ENCODE data around the gene BET1. TPM values are rescaled to one million over a fixed set of nuclear protein-coding genes. Genes with fewer than 3 reads are reported as not detected.

BET1 gene
- total RNA-seq, 2 donors from 2014 or later: 17.0 to 19.2 TPM

DNA sequence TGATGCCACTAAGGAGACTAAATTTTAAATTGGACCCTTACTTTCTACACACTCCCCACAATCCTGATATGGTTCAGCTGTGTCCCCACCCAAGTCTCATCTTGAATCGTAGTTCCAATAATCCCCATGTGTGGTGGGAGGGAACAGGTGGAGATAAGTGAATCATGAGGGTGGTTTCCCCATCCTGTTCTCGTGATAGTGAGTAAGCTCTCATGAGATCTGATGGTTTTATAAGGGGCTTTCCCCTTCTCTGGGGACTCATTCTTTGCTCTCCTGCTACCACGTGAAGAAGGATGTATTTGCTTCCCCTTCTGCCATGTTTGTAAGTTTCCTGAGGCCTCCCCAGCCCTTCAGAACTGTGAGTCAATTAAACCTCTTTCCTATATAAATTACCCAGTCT is 18.4 kb upstream of the BET1 start:
- intact Hi-C loops (cut with DNase I): no loop called here
- no peak for DNase-seq (ENCODE audit: low spot score)

DNA sequence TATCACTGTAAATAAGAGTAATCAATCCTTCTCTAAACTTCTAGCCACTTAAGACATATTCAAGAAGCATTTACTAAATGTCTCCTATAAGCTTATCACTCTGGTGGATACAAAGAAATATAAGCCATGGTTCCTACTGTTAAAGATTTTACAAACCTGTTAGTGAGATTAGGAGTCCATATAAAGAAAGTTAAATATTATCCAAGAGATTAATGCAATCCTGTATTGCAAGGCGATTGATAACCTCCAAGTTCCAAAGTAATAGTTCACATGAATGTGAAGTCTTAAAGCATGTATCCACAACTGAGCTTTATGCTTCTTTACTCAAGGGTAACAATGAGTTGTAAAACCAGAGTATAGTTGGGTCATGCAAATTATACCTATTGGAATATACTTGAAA is 12.6 kb upstream of the BET1 start:
- intact Hi-C loops (cut with DNase I): no loop called here
- DNase-seq (ENCODE audit: low spot score): no peak

DNA sequence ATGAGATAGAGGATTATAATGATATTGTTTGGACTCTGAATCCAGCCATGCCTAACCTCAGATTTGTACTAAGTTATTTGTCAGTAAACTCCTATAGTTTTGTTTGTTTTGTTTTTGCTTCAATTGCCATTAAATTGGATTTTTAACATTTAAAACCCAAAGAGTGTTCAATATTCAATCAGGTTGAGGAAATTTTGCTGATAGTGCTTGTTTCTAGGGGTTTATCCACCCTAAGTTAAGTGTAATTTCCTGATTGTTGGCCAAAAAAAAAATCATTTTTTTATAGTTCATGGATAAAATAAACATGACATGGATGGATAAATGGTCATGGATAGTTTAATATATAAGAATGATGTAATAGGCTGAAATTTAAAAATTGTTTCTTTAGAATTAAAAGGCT is 11.4 kb upstream of the BET1 start:
- no peak for DNase-seq (ENCODE audit: low spot score)
- intact Hi-C loops (cut with DNase I): no loop called here

DNA sequence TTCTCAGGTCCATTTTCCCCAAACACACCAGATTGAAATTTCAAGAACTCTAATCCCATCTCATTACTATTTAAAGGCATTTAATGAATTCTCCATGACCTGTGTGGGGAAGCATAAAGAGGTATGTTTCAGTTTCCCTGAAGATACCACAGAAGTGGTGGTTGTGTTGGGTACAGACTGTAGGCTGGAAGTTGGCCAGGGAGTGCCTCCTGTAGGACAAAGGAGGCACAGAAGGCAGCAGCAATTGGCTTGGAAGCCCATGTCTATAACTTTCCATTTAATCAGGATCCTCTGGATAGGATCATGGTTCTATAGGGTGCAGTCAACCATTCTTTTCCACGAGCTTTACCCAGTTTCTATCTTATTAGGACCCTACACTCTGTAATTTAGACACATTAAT is 8.6 kb upstream of the BET1 start:
- intact Hi-C loops (cut with DNase I): no loop called here
- no peak for DNase-seq (ENCODE audit: low spot score)

DNA sequence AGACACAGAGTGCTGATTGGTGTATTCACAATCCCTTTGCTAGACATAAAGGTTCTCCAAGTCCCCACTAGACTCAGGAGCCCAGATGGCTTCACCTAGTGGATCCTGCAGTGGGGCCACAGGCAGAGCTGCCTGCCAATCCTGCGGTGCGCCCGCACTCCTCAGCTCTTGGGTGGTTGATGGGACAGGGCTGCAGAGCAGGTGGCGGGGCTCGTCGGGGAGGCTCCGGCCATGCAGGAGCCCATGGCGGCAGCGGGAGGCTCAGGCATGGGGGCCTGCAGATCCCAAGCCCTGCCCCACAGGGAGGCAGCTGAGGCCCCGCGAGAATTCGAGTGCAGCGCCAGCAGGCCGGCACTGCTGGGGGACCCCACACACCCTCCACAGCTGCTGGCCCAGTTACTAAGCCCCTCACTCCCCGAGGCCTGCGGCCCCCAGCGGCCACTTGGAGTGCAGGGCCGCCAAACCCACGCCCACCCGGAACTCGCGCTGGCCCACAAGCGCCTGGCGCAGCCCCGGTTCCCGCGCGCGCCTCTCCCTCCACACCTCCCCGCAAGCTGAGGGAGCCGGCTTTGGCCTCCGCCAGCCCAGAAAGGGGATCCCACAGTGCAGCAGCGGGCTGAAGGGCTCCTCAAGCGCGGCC is 7.7 kb upstream of the BET1 start:
- peak; percentile 68 for DNase-seq (ENCODE audit: low spot score)
- intact Hi-C loops (cut with DNase I): no loop called here

DNA sequence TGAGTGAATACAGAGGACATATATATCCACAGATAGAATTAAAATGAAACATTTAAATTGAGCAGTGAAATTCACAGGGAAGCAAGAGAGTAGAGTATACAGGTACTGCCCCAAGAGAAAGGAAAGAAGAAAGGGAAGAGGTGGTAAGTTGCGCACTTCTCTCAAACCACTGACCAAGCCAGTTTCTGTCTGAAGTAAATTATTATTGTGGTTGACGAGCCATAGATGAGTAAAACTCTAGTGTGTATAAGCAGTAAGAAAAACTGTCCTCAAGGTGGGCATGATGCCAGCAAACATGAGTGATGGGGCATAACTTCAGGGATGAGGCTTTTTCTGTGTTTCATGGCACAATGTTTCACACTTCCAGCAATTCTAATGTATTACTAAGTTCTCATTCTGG is 4.4 kb upstream of the BET1 start:
- DNase-seq (ENCODE audit: low spot score): no peak
- intact Hi-C loops (cut with DNase I): loop anchor here in 1 of 2 donors (10.0 kb wide), 1 partner anchor 84 kb away; the partner anchor contains the start of gene GNG11

DNA sequence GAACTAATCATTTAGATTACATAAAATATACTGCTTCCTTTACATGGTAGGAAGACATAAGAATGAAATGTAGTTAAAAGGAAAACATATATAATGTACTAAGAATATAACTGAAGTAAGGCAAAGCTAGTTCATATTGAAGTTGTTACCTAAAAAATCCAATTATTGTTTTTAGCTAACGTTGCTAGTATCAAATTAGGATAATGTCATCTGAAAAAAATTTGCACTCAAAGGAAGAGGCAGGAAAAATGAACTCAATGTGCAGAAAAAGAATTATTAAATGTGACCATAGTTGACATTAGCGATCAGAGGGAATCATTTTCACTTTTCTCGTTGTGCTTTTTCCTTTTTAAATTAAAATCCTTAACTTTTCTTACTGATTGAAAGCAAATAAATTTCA is 1.6 kb upstream of the BET1 start:
- intact Hi-C loops (cut with DNase I): loop anchor here in 1 of 2 donors (10.0 kb wide), 1 partner anchor 81 kb away; the partner anchor contains the start of gene GNG11
- no peak for DNase-seq (ENCODE audit: low spot score)

DNA sequence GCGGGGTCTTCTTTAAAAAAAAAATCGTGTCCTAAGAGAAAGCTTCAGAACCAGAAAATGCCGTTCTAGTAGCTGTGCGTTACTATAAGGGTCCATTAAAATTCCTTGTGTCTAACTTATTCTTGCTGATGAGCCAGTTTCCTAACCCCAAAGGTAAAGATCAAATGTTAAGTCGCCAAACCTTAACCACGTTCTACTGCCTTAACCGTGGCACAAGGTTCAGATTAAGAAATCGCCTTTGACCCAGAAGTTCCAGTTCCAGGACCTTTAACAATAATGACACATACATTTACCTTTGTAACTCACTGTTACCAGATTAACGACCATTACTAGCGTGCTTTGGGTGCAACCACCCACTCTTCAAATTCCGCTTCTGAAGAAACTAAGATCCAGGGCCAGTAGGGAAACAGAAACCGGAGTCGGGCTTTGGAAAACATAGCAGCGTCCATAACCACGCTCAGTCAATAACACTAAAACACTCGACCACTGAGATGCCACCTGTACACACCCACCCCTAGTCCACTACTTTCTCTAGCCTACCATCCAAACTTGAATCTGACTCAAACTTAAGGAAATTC is 620 bp downstream of the BET1 start:
- DNase-seq (ENCODE audit: low spot score): no peak
- intact Hi-C loops (cut with DNase I): loop anchor here in 1 of 2 donors (10.0 kb wide), 1 partner anchor 79 kb away; the partner anchor contains the start of gene GNG11

DNA sequence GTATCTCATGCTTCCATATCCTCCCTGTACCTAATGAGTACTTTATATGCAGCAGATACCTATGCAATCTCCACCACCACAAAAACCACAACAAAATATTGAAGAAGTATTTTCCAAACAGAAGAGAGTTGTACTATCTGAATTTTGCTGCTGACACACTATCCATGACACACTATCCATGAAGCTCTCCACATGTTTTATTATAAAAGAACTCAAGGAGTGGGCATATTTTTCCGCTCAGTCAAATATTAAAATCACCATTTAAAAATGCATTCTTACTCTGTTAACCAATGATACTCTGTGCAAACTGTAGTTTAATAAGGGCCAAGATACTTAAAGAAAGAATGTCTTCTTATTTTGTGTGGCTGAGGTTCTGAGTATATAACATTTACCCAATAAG is 2.8 kb downstream of the BET1 start:
- intact Hi-C loops (cut with DNase I): loop anchor here in 1 of 2 donors (10.0 kb wide), 1 partner anchor 77 kb away; the partner anchor contains the start of gene GNG11

DNA sequence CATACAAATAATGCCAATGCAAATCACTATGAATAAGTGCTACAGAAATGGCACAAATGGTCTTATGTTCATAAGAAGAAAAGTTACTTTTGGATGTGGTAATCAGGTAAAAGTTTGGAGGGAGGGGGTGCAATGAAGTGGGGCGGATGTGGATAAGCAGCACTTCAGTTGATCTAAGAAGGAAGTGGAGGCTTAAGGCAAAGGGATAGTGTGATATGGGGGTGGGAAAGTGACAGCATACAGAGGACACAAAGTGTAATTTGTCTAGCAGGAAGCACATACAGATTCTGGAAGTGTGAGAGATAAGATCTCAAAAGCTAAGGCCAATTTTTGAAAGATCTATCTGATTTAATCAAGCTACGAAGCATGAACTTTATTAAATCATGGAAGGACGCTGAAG is 6.3 kb downstream of the BET1 start:
- no peak for DNase-seq (ENCODE audit: low spot score)
- intact Hi-C loops (cut with DNase I): no loop called here

More for the DNA sequence above, 2.8 kb downstream of the BET1 start:
- DNase-seq (ENCODE audit: low spot score): no peak

DNA sequence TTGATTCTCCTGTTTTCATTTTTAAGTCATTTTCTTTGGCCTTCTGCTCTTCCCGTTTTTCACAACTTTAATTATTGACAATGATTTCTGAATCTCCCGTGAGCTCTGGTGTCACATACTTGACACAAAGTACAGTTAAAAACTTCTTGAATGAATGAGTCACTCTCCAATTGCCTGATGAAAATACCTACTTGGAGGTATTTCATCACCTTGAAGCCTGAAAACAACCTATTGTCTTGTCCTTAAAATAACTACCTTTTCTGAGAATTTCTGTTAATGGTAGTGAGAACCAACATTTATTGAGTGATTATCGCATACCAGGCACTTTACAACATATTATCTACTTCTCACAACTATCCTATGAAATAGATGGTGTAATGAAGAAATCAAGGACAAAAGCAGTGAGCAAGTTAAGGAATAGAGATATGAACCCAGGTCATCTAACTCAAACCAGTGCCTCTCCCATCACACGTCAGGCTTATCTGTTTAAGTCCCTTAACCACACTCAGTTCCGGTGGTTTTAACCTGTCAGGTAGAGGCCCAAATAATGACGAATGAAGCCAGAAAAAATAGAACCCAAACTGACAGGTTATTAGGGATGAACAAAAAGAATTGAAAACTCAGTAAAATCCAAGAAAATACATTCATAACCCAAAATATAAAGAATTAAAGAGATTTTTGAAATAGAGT is 11.6 kb downstream of the BET1 start:
- intact Hi-C loops (cut with DNase I): no loop called here
- DNase-seq (ENCODE audit: low spot score): no peak

DNA sequence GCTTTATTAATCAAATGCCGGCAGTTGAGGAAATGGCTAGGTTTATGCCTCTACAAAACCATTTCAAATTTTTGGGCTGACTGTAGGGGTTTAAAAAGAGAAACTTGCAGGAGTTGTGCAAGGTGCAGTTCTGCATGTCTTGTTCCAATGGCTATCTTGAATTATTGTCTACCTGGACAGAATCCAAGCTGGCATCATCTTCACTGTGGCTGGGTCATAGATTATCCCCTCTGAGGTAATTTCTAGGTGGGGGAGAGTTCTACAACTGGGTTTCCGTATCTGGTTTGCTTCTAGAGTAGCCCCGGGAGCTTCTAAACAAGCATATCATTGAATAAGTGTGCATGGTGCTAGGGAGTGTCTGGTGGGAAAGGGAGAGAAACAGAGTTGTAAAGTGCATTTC is 16.9 kb downstream of the BET1 start:
- no peak for DNase-seq (ENCODE audit: low spot score)
- intact Hi-C loops (cut with DNase I): no loop called here

DNA sequence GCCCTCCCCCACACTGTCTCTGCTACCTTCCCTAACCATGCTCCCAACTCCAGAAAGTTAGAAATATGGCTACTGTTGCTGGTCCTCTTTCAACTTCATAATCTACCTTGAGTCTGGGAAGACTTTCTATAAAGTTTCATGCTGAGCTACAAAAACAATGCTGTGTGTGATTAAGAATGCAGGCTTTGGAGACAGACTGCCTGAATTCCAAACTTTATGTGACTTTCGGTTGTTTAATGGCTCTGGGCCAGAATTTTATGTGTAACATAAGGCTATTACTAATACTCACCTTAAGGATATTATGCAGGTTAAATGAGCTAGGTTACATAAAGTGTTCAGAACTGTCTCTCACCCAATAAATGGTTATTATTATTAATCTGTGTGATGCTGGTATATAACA is 19.1 kb downstream of the BET1 start:
- DNase-seq (ENCODE audit: low spot score): no peak
- intact Hi-C loops (cut with DNase I): no loop called here

DNA sequence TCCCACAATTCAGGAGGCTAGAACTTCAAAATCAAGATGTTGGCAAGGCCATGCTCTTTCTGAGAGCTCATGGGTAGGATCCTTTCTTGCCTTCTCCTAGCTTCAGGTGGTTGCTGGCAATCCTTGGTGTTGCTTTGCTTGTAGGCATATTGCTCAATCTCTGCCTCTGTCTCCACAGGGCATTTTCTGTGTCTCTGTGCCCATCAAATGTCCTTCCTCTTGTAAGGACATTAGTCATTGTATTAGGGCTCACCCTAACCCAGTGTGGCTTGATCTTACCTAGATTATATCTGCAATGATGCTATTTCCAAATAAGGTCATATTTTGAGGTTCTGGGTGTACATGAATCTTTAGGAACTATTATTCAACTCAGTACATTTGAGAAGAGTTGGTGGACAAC is 20.1 kb downstream of the BET1 start:
- no peak for DNase-seq (ENCODE audit: low spot score)
- intact Hi-C loops (cut with DNase I): no loop called here

DNA sequence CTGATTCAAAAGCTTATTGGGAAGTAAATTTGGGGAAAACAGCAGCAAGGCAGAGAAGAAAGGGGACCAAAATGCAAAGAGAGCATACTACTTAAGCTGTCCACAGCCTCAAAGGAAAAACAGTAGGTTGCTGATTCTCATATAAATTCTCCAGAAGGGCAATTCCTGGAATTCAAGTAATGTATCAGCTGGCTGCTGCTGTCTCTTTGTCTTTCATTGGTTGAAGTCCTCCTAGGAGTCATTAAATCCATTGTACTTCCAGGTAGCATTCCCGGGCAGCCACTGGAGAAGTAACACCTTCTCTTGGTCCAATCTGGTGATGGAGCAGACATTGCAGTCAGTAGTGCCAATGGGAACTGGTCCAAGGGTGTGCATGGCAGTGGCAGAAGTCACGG is 22.7 kb downstream of the BET1 start:
- intact Hi-C loops (cut with DNase I): no loop called here
- DNase-seq (ENCODE audit: low spot score): no peak

DNA sequence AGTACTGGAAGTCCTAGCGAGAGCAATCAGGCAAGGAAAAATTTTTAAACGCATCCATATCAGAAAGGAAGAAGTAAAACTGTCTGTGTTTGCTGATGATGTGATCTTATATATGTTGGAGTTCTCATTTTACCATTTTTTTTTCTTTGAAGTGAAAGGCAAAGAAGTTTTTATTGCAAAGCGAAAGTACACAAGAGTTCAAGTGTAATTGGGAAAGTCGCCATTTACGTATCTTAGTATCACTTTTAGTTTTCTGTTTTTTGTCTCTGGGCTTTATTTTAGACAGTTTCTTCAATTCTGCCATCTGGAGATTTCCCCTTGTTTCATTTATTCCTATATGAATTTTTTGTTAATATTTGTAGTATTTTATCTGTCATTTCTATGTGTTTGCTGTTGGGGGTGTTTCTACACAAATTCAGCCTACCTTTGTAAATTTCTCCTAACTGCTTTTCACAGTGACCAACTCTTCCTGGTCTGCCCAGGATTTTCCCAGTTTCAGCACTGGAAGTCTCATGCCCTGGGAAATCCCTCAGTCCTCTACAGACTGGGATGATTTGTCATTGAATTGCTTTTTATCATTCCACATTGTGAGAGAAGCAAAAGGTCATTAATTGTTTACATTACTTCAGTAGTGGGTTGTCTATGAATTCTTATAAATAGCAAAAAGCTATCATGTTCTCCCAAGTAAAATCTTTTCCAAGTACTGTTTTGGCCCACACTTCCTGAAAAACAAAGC is 23.2 kb downstream of the BET1 start:
- DNase-seq (ENCODE audit: low spot score): no peak
- intact Hi-C loops (cut with DNase I): no loop called here

DNA sequence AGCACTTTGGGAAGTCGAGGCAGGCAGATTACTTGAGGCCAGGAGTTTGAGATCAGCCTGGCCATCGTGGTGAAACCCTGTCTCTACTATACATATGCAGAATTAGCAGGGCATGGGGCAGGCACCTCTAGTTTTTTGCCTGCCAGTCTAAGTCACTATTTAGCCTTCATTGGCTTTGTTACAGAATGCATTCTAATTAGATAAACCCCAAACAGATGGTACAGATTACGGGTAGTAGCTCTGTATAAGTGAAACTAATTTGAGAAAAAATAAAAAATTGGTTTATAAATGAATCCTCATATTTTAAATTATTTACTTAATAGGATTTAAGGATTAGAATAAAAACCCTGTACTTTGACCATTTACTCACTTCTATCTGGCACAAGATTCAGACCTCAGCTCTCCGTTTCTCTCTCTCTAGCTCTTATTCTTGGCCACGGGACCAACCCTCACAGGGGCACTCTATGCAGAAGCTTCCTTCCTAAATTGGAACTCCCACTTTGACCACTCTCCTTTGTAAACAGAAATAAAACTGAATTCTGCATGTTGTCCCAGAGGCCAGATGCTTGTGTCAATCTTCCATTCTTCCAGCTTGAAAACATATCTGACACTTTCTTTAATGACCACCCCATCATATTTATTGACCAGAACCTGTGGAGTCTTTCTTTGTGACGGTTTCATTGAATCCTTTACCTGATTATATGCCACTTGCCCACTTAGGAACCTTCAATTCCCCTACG is 26.8 kb downstream of the BET1 start:
- no peak for DNase-seq (ENCODE audit: low spot score)
- intact Hi-C loops (cut with DNase I): no loop called here

DNA sequence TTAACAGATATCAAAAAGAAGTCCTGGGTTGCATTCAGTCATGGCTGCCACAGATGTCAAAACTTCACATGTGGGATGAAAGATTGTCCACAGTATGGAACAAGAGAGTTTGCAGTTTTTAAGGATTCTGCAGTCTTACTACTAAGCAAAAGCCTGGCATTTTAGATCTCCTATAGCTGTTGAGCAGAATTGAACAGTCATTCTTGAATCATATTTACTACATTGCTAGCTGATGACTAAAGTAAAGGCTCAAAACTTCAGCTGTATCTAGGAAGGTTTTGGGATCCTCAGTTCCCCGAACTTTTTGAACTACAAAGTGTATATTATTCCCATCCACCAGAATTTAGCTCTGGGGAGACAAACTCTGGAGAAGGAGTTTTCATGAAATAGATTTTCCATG is 31.0 kb downstream of the BET1 start:
- intact Hi-C loops (cut with DNase I): no loop called here
- DNase-seq (ENCODE audit: low spot score): no peak

DNA sequence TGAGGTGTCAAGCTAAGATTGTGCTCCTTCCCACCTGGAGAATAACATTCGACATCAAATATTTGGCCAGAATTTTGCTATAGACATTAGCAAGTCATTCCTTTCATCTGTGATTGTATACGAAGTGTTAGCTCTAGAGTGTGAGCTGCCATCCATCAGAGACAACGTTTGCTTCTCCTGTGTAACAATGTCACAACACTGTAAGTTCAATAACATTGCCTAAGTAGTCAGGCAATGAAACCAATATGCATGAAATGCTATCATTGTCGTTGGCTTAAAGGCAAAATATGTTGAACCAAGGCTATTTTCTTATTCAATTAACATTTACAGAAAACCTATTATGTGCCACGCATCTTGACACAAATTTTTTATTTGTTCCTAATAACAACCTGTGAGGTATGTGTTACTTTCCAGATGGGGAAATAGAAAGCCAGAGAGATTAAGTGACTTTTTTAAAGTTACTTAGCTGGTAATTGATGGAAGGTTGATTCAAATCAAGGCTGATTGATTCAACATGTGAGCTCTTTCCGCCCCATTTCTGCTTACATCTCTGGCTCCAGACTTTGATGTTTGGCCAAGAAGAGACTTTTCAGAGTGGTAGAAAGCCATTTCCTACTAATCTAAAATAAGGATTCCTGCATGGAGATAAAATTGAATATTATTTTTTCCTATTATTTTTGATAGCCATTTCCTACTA is 32.0 kb downstream of the BET1 start:
- DNase-seq (ENCODE audit: low spot score): no peak
- intact Hi-C loops (cut with DNase I): no loop called here
